IgD-negative memory B cell (primary cell): ENCODE results near the gene CDH6. TPM values are rescaled to one million over a fixed set of nuclear protein-coding genes. Genes with fewer than 3 reads are reported as not detected.

ENCODE experiments used
- H3K27ac Mint-ChIP-seq, 3 donors: one replicate each; pipeline ENCODE4 v1.8.0; 2020 to 2022; ENCODE audit warnings: mild to moderate bottlenecking in 3 of 3, mixed read lengths in 3 of 3, moderate library complexity in 1 of 3
- H3K27me3 Mint-ChIP-seq: one replicate; pipeline ENCODE4 v1.8.0; 2021; ENCODE audit warnings: mixed read lengths
- H3K36me3 Mint-ChIP-seq: one replicate; pipeline ENCODE4 v1.8.0; 2020; ENCODE audit warnings: mild to moderate bottlenecking, mixed read lengths
- H3K4me1 Mint-ChIP-seq, 3 donors: one replicate each; pipeline ENCODE4 v1.8.0; 2020 to 2022; ENCODE audit warnings: mixed read lengths in 3 of 3, mild to moderate bottlenecking in 1 of 3
- H3K4me3 Mint-ChIP-seq, 4 donors: one replicate each; pipeline ENCODE4 v1.8.0; 2020 to 2022; ENCODE audit warnings: mild to moderate bottlenecking in 4 of 4, mixed read lengths in 4 of 4, moderate library complexity in 3 of 4
- H3K9me3 Mint-ChIP-seq, 3 donors: one replicate each; pipeline ENCODE4 v1.8.0; 2020 to 2021; ENCODE audit warnings: mixed read lengths in 3 of 3, mild to moderate bottlenecking in 1 of 3
- polyA plus RNA-seq: library from polyadenylated mRNA; unstranded; fragments of 300-500 nt; fragmentation: Illumina TruSeq; gene quantifications from one replicate; pipeline ENCODE4 v1.2.3, GENCODE V29; 2021

CDH6 gene
- polyA plus RNA-seq, 1 donor from 2014 or later = not detected

DNA sequence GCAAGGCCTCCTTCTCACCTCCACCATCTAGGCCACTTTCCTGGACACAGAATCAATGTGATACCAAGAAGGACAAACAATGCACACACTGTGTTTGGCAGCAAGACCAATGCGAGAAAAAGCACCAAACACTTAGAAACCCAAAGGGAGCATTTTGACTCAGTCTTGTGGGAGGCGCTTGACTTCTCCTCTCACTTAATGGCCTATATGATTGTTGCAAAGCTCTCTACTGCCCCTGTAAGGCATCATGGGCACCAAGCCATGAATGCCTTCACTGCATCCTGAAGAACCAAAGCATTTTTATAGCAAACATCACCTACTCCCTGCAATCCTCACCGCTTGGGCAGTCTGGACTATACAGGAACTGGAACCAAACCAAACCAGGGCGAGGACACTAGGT, 57.5 kb downstream of the CDH6 start:
- Mint-ChIP-seq H3K9me3 (peaks cover 3 to 5% (median 4%) of the 10 kb centered on the region in 3 donors), H3K27ac (no peak overlapping the region), H3K4me1 (no peaks in the 10 kb centered on the region), H3K27me3 (no peaks in the 10 kb centered on the region), H3K4me3 (no peak overlapping the region), H3K36me3 (no peaks in the 10 kb centered on the region)

DNA sequence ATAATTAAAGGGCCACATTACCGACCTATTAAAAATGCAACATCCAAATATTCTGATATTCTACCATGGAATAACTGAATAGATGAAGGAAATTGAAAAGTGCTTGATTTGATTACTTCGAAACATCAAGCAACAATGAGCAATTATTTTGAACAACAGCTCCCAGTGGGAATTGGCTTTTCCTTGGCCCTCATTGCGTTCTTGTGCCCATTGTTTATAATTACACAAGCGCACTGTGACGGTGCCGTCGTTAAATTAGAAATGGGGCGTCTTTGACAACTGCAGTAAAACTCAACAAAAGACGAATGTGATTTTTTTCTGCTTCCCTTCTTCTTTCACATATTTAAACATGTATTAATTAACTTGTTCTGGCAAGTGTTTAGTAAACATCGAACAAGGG, 61.6 kb downstream of the CDH6 start:
- Mint-ChIP-seq H3K27ac (no peak overlapping the region), H3K4me1 (no peaks in the 10 kb centered on the region), H3K27me3 (peaks cover 3% of the 10 kb centered on the region), H3K4me3 (no peak overlapping the region), H3K36me3 (no peaks in the 10 kb centered on the region), H3K9me3 (peaks cover 3 to 5% (median 4%) of the 10 kb centered on the region in 3 donors)

DNA sequence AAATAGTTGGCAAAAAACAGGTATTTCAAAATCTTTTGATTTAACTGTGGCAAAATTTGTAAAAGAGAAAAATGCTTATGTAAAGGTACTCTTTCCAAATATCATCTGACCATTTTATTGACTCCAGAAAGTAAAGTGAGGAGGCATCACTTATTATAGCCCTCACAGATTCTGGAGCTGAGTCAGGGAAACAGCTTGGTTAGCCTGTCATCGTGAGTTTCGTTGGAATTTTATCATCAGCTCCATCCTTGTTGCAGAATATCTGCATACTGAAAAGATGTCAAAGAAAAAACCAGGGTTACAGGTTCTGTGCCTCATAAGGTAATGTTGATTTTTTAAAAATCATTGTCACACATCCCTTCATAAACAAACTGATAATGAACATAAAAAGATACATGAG, 74.8 kb downstream of the CDH6 start:
- no peaks in the 10 kb centered on the region for H3K27me3 Mint-ChIP-seq
- no peak overlapping the region for H3K4me3 Mint-ChIP-seq
- H3K27ac Mint-ChIP-seq = no peak overlapping the region
- H3K36me3 Mint-ChIP-seq = no peaks in the 10 kb centered on the region
- H3K4me1 Mint-ChIP-seq = no peaks in the 10 kb centered on the region
- no peaks in the 10 kb centered on the region for H3K9me3 Mint-ChIP-seq

DNA sequence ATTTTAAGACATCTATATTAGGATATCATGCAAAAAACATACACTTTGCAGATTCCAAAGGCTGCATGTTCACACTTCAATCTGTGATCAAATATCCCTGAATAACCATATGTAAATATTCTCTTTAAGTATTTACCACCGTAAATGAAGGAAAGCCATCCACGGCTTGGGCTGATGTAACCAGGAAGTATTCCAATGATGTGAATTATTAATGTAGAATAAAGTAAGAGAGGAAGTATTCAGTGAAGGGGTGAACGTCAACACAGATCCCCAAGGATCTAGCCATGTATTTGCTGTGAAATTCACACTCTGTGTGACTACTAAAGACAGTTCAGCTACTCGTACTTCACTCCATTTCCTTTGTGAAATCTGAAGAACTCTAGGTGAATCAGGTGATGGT, 75.2 kb downstream of the CDH6 start:
- Mint-ChIP-seq H3K36me3 (no peaks in the 10 kb centered on the region), H3K4me3 (no peak overlapping the region), H3K9me3 (no peaks in the 10 kb centered on the region), H3K27me3 (no peaks in the 10 kb centered on the region), H3K27ac (no peak overlapping the region), H3K4me1 (peaks cover 0 to under 1% (median 0%) of the 10 kb centered on the region in 3 donors)

DNA sequence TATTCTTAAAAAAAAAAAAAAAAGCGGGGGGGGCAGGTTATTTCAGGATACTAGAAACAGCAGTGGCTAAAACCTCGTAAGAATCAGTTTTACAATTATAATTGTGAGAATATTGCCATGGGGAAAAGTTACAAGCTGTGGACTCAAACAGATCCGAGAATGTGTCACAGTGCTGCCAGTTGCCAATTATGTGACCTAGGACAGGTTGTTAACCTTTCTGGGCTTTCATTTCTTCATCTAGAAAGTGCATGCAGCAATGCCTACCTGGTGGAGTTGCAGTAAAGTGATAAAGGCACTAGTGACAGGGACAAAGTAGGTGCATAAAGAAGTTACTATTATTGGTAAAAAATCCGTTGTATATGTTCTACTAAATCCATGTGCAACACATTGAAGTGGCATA, 75.8 kb downstream of the CDH6 start:
- Mint-ChIP-seq H3K36me3 (no peaks in the 10 kb centered on the region), H3K27ac (no peak overlapping the region), H3K4me3 (no peak overlapping the region), H3K27me3 (no peaks in the 10 kb centered on the region), H3K4me1 (peaks cover 2 to 5% (median 3%) of the 10 kb centered on the region in 3 donors), H3K9me3 (no peaks in the 10 kb centered on the region)

DNA sequence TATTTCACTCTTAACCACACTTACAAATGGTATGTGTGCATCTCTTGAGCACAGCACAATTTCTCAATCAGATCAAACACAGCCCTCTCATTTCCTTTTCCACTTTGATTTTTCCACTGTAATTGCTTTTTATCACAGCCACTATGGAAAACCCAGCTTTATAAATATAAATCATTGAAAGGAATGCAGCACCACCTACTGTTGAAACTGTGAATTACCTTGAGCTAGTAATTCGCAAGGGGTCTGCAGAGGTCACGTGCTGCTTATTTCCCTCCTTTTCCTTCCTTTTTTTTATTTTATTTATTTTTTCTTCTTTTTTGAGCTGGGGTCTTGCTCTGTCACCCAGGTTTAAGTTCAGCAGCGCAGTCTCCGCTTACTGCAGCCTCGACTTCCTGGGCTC, 76.9 kb downstream of the CDH6 start:
- Mint-ChIP-seq H3K27ac (no peak overlapping the region), H3K4me1 (peaks cover 2 to 5% (median 3%) of the 10 kb centered on the region in 3 donors), H3K27me3 (no peaks in the 10 kb centered on the region), H3K9me3 (peaks cover 0 to 2% (median 2%) of the 10 kb centered on the region in 3 donors), H3K4me3 (peak overlapping the region in 1 of 4 donors; percentile 5), H3K36me3 (no peaks in the 10 kb centered on the region)

DNA sequence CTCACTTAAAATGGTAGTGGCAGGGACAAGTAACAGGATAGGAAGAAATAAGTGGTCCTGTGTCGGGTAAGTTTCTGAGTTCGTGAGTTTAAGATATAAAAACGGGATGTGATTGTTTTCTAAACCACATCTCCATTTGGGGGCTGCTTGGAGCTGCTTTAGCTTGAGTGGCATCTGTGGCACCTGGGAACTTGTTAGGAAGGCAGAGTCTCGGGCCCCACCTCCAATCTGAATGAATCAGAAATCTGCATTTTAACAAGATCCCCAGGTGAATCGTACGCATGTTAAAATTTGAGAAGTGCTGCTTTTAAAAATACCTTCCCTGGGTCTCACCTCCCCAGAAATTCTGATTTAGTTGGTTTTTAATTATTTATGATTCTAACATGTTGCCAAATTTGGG, 78.1 kb downstream of the CDH6 start:
- H3K9me3 Mint-ChIP-seq = peaks cover 0 to 5% (median 2%) of the 10 kb centered on the region in 3 donors
- no peaks in the 10 kb centered on the region for H3K27me3 Mint-ChIP-seq
- no peaks in the 10 kb centered on the region for H3K36me3 Mint-ChIP-seq
- no peak overlapping the region for H3K27ac Mint-ChIP-seq
- no peak overlapping the region for H3K4me3 Mint-ChIP-seq
- peaks cover 2 to 5% (median 3%) of the 10 kb centered on the region in 3 donors for H3K4me1 Mint-ChIP-seq

DNA sequence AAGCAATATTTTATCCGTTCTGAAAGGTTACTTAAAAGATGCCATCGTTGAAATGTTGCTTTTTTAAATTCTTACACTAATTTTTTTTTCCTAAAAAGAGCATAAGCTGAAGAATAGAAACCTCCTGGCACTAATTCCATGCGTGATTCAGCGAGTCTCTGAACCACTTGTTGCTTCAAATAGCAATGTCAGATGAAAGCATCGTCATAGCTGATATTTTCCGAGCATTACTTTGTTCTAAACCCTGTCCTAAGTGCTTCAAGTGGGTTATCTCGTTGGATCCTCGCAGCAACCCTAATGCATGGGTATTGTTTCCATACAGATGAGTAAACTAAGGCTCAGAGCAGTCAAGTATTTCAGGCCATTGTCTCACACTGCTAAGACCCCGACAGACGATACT, 79.7 kb downstream of the CDH6 start:
- H3K36me3 Mint-ChIP-seq = peaks cover 4% of the 10 kb centered on the region
- H3K4me1 Mint-ChIP-seq = peaks cover 2 to 5% (median 3%) of the 10 kb centered on the region in 3 donors
- H3K4me3 Mint-ChIP-seq = no peak overlapping the region
- H3K27ac Mint-ChIP-seq = no peak overlapping the region
- no peaks in the 10 kb centered on the region for H3K27me3 Mint-ChIP-seq
- H3K9me3 Mint-ChIP-seq = peaks cover 0 to 5% (median 2%) of the 10 kb centered on the region in 3 donors

DNA sequence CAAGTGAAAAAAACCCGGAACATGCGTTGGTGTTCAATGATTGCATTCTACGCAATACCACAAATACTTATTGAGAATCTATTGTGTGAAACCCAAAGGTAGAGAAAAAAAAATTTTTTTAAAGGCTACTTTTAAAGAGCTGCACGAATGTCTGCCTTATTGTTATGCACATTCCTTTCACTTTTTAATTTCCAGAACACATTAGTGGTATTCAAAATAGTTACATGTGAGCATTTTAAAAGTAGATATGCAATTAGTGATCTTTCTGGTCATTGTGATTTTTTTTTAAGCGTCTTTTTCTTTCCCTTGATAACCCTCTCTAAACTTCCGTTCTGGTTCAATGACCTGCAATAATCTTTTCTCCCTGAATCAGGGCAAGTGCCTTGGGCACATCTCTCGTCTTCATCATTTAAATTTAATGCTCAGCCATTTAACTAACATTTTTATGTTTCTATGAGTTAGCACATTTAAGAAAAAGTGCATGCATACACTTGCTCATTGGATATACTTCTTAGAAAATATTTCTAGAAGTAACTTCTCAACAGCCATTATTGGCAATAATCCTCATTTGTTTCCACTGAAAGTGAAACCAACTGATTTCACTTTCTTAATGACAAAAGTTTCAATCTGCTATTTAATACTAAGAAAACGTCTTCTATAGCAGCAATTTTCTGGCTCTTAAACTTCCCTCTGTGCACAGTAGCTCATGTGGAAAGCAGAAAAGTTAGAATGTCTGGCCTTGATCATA, 80.3 kb downstream of the CDH6 start:
- peaks cover 4% of the 10 kb centered on the region for H3K36me3 Mint-ChIP-seq
- peak overlapping the region in 1 of 4 donors; percentile 65 for H3K4me3 Mint-ChIP-seq

DNA sequence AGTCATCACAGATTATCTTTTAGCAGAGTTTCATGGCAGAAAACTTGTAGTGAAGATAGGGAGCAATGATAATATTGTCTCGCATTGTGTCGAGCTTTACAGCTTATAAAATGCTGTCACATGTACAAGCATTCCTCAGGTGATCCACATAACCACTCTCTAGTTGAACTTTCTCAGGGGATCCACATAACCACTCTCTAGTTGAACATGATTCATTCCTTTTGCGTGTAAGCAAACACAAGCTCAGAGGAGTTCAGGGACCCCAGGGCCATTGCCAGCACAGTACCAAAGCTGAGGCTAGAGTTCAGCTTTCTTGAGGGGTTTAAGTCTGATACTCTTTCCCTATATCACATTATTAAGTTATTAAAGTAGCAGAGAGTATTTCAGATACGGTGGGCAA, 86.7 kb downstream of the CDH6 start:
- H3K36me3 Mint-ChIP-seq = peaks cover 4% of the 10 kb centered on the region
- no peaks in the 10 kb centered on the region for H3K27me3 Mint-ChIP-seq
- H3K27ac Mint-ChIP-seq = no peak overlapping the region
- no peaks in the 10 kb centered on the region for H3K4me1 Mint-ChIP-seq
- no peak overlapping the region for H3K4me3 Mint-ChIP-seq
- peaks cover 0 to 3% (median 2%) of the 10 kb centered on the region in 3 donors for H3K9me3 Mint-ChIP-seq

More for the DNA sequence above, 80.3 kb downstream of the CDH6 start:
- peaks cover 0 to 5% (median 2%) of the 10 kb centered on the region in 3 donors for H3K9me3 Mint-ChIP-seq
- H3K27me3 Mint-ChIP-seq = no peaks in the 10 kb centered on the region
- H3K27ac Mint-ChIP-seq = no peak overlapping the region
- H3K4me1 Mint-ChIP-seq = peaks cover 2 to 5% (median 3%) of the 10 kb centered on the region in 3 donors

DNA sequence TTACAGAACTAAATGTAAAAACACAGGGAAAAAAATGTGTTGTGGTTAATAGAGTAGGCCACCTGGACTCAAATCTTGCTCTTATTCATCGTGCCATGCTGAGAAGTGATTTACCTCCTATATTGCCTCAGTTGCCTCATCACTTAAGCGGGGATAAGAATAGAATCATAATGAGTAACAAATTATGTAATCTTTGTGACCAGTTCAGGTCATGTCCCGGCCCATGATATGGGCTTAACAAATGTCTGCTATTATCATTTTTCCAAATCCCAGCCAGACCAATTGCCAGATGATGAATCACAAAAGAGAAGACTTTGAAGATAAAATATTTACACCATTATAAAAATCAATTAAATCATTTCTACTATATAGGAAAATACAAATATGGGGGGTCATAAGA, 89.8 kb downstream of the CDH6 start:
- Mint-ChIP-seq H3K4me3 (no peak overlapping the region), H3K27me3 (no peaks in the 10 kb centered on the region), H3K36me3 (no peaks in the 10 kb centered on the region), H3K27ac (no peak overlapping the region), H3K4me1 (no peaks in the 10 kb centered on the region), H3K9me3 (no peaks in the 10 kb centered on the region)

DNA sequence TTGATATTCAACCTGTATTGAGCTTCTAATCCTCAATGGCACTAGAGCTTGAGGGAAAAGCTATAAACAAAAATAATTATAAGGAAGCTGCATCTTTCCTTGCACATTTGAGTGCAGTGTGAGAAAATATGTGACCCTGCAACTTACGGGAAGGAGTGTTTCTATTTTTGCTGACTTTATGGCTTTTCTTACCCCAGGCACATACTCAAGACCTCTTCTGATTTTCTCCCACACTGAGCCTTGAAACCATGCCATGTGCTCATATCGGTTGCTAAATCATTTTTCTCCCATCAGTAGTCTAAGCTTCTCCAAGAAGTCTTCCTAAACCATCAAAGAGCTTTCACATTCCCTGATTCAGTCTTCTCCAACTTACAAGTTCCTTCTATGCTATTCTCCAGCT, 91.5 kb downstream of the CDH6 start:
- Mint-ChIP-seq H3K27me3 (no peaks in the 10 kb centered on the region), H3K9me3 (no peaks in the 10 kb centered on the region), H3K4me3 (no peak overlapping the region), H3K4me1 (no peaks in the 10 kb centered on the region), H3K27ac (no peak overlapping the region), H3K36me3 (no peaks in the 10 kb centered on the region)

DNA sequence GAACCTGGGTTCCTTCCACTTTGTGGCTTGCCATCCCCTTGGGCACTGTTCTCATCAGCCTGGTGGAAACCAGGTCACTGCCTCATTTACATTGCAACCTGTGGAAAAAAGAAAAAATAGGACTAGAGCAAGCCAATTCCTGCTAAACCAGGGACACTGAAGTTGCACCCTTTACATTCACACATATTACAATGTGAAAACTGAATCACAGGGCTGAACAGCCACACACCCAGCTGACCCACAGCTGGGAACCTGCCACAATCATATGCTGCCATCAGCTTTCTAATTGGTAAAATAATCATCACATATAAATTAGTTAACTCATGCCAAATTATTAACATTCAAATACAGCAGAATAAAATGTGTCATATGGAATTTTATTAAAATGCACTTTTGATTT, 94.5 kb downstream of the CDH6 start:
- Mint-ChIP-seq H3K4me3 (no peak overlapping the region), H3K27ac (no peak overlapping the region), H3K27me3 (no peaks in the 10 kb centered on the region), H3K9me3 (no peaks in the 10 kb centered on the region), H3K4me1 (no peaks in the 10 kb centered on the region), H3K36me3 (no peaks in the 10 kb centered on the region)

DNA sequence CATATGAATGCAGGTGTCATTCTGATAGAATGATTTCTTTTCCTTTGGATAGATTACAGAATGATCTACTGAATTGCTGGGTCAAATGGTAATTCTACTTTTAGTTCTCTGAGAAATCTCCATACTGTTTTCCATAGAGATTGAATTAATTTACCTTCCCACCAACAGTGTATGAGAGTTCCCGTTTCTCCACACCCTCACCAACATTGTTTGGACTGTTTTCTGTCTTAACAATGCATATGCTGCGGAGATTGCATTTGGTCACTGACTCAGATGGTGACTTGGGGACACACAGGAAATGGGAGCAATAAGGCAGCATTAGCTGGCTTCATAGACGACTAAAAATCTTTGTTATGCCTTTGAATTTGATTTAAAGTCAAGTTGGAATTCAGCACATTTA, 95.9 kb downstream of the CDH6 start:
- Mint-ChIP-seq H3K27ac (no peak overlapping the region), H3K9me3 (no peaks in the 10 kb centered on the region), H3K4me1 (no peaks in the 10 kb centered on the region), H3K27me3 (no peaks in the 10 kb centered on the region), H3K4me3 (no peak overlapping the region), H3K36me3 (no peaks in the 10 kb centered on the region)

DNA sequence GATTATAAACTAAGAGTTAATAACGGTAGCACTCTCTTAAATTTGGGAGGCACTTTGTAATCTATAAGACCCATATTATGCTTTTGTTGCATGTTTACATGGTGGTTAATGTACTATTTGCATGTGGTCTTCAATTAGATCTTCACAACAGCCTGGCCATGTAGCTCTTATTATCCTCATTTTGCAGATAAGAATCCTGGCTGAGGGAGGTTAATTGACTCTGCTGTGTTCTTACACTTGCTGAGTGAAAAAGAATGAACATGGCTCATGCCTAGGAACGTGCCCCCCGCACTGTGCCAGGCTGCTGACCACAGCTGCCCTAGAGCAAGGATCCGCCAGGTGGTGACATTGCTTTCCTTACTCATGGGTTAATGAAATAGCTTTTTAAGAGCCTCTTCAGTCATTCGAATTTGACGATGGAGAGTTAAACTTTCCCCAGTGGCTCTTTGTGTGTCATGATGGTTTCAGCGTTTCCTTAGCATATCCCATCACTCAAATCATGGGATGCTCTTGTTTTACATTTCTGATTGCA, 97.9 kb downstream of the CDH6 start:
- Mint-ChIP-seq H3K4me3 (no peak overlapping the region), H3K4me1 (no peaks in the 10 kb centered on the region), H3K9me3 (no peaks in the 10 kb centered on the region), H3K27me3 (no peaks in the 10 kb centered on the region), H3K27ac (no peak overlapping the region), H3K36me3 (no peaks in the 10 kb centered on the region)

DNA sequence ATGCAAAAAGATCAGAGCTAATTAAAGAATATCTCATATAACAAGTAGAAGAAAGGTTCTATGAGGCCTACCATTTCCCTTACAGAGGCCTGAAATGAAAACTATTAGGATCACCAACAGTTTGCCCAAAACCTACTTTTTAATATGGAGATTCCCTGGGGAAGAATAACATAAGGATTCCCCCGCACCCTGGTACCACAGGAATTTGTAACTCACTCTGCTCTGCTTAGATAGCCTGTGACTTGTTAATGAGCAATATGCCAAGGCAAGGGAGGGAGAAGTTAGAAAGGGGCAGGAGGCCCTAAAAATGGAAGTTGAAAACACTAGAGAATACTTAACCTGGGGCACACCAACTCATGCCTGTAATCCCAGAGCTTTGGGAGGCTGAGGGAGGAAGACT, 107.0 kb downstream of the CDH6 start:
- Mint-ChIP-seq H3K9me3 (peaks cover 0 to 5% (median 0%) of the 10 kb centered on the region in 3 donors), H3K4me3 (no peak overlapping the region), H3K36me3 (peaks cover 3% of the 10 kb centered on the region), H3K27me3 (no peaks in the 10 kb centered on the region), H3K27ac (no peak overlapping the region), H3K4me1 (no peaks in the 10 kb centered on the region)
